ENCODE results near the gene KDF1.

KDF1 gene, protein sequence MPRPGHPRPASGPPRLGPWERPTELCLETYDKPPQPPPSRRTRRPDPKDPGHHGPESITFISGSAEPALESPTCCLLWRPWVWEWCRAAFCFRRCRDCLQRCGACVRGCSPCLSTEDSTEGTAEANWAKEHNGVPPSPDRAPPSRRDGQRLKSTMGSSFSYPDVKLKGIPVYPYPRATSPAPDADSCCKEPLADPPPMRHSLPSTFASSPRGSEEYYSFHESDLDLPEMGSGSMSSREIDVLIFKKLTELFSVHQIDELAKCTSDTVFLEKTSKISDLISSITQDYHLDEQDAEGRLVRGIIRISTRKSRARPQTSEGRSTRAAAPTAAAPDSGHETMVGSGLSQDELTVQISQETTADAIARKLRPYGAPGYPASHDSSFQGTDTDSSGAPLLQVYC

DNA sequence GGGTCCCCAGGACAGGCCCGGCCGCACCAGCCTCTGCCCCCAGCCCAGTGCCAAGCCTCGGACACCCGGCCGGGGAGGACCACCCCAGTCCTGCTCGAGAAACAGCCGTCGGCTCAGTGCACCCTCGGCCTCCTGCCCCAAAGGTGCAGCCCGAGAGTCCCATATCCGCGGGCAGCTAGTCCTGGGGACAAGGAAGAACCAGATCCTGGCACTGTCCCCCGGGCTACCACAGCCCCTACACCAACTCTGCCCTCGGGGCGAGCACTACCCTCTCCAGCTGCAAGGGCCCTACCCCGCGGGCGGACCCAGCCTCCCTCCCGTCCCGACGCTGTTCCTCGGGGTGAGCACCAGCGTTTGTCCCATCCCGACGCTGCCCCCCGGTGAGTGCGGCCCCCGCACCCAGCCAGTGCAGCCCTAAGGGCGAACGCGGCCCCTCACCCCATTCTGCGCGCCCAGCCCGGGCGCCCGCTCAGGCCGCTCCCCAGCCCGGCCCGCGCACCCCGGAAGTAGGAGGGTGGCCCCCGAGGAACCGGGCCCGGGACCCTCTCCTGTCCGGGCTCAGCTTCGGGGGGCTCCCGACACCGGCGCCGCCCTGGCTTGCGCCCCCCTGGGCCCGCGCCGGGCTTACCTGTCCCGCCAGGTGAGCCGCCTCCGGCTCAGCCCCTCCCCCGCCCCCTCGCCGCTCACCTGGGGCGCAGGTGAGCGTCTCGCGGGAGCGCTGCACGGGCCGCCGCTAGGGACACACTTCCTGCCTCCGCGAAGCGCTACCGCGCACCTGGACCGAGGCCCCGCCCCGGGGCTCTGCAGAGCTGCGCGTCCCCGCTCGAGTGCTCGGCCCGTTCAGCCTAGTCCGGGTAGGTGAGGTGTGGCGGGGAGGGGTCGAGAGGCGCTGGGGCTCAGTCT lies at the start of gene KDF1:
Gene KDF1 (minus strand): TSS at position 747 of the 903 bp plus-strand sequence. CDS start 8,088 bp downstream, outside the sequence.
- DNase-seq (ENCODE audit: low read depth) = no peak

DNA sequence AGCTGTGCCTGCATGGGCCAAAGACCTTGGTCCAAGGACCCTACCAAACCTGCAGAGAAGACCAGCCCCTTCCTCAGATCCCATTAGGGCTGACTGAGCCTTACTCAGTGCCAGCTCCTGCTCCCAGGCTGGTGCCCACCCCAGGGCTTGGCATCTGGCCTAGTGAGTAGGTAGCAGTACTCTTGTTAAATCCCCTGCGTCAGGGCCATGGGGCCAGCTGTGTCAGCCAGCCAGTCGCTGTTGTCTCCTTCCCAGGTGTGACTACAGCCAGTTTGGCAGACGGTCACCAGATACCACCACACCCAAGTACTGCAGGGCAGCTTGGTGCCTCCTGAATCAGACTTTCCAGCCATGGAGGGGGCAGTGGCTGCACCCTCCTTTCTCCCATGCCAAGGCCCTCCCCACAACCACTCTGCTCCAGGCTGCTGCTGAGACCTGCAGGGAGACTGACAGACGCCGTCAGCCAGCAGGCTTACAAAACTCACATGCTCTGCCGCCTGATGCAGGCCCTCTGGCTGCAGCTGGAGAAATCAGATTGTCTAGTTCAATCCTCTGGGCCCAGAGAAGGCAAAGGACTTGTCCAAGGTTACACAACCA lies 49.4 kb upstream of the KDF1 start:
- no peak for DNase-seq (ENCODE audit: low read depth)

DNA sequence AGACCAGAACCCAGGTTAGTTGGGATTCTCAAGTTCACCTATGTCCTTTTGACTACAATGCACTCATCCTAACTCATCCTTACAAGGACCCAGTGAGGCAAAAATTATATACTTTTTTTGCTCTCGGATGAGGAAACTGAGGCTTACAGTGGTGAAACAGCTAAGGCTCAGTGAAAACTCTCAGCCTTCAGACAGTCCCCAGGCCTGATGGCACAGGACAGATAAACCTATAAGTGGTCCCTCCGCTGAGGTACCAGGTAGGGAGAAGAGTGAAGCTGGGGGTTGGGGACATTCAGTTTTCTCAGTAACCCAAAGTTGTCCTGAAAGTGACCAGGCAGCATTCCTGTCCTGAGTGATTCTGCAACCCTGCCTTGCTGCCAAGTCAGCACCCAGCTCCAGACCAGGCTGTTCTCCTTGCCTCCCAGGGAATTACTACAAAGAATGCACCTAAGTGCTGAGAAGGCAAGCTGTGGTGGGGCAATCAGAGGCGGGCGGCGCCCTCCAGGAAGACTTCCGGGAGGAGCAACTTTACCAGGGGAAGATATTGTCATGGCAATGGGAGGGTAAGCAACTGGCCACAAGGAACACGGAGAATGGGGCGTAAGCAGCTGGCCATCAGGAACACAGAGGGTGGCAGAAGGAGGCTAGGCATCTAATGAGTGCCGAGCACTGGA lies 47.8 kb upstream of the KDF1 start:
- no peak for DNase-seq (ENCODE audit: low read depth)

DNA sequence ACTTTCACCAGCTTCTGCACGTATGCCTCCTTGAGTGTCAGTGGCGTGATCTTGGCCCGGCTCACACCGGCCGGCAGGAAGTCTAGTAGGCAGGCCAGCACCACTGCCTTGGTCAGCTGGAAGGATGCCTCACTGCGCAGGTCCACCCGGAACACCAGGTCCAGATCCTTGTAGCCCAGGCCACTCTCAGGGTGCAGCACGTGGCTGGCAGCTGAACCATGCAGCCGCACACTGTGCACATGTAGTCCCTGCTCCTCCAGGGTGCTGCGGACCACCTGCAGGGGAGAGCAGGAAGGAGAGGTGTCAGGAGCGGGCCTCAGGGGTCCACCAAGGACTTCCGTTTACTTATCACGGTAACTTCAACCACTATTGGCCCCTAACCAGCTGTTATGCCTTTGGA lies 46.4 kb upstream of the KDF1 start:
- no peak for DNase-seq (ENCODE audit: low read depth)

DNA sequence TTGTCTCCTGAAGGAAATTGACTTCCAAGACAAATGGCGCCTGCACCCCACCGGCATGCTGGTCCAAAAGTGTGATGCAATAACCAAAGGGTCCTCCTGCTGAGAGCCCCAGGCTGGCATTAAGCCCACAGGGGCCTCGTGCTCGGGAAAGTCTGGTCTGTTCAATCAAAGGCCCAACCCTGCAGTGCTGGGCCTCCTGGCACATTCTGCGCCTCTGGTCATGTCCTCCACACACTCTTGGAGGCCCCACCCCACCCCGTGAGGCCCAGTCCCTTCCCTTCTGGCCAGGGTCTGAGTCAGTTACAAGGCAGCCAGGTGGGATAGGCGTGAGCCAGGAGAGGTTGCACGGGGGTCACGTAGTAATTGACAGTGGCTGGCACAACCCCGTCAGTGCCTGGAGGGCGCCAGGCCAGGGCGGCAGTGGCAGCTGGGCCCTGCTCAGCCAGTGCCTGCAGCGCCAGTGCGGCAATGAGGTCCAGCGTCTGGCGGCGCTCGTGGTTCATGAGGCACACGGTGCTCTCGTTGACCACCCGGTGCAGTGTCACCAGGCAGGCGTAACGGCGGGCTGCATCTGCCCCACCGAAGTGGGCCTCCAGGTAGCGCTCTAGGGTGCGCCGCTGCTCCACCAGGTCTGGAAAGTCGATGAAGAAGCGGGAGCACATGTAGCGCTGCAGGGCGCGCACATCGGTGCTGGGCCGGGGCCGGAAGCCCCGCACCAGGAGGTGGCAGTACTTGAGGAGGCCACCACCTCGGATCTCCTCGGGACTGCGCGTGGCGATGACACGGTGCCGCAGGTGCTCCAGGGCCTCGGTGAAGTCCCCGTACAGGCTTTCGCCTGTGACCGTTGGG lies 45.6 kb upstream of the KDF1 start:
- DNase-seq (ENCODE audit: low read depth) = no peak

DNA sequence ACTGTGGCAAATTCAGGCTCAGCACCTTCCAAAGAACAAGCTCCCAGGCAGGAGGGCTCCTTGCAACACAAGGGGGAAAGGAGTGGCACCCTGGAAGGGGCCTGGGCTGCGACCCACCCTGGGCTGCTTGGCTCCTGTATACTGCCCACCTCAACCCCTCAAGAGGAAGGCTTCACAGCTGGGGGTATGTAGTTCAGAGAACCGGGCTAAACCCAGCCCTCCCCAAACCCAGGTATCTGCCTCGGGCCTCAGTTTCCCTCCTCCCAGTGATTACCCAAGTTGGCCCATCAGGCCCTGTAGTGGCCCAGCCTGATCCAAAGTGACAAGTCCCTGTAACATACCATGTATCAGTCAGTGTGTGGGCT lies 44.9 kb upstream of the KDF1 start:
- no peak for DNase-seq (ENCODE audit: low read depth)

DNA sequence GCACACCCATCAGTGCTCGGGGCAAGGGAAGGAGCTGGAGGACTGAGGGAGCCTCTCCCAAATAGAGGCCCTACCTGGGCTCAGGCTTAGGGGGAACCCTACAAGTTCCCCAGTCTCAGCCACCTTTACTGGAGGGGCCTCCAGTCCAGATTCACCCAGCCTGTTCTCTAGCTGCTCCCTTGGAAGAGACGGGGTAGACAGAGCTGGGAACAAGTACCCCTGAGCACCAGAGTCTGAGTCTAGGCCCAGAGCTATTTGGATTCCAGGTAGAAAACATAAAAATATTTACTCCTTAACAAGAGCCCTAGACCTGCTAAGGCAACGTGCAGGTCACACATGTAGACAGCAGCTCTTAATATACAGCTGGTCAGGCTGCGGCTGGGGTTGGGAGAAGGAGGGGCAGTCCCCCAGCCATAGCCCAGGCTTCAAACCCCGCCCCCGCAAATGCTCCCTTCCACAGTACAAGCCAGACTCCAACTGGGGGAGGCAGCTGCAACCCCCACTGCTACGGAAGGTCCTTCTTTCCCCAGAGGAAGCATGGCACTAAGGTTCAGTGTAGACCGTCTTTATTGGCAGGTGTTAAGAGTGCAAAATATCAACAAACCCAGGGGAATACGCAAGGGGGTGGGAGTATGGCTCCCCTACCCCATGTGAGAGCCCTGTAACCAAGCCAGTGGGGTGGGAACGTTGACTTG lies 44.4 kb upstream of the KDF1 start:
- peak; percentile 67 for DNase-seq (ENCODE audit: low read depth)

DNA sequence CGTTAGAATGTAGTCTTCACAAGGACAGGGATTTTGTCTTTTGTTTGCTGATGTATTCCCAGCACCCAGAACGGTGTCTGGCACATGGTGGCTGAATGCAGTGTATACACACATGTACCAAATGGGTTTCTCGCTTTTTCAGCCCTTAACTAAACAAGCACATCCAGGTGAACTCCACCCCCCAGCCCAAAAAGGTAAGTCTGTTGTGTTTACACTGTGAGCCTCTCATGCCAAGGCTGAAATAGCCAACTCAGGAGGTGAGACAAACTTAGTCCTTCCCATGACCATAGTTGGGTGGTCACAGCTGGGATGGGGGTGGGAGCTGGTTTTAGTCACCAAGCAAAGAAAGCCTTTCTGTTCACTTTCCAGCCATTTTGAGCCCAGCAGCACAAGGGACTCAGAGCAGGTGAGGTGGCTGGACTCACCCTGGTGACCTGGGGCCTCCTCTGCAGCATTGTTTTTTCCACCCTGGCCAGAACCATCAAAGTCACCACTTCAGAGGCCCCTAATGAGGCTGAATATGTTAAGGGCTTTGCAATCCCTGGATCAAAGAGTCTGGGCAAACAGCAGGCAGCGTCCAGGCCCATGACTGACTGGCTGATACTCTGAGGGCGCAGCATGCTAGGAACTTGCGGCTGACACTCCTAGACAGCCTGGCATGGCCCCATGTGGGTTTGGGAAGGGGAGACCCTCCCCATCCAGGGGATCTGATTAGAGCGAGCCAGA lies 43.6 kb upstream of the KDF1 start:
- no peak for DNase-seq (ENCODE audit: low read depth)

DNA sequence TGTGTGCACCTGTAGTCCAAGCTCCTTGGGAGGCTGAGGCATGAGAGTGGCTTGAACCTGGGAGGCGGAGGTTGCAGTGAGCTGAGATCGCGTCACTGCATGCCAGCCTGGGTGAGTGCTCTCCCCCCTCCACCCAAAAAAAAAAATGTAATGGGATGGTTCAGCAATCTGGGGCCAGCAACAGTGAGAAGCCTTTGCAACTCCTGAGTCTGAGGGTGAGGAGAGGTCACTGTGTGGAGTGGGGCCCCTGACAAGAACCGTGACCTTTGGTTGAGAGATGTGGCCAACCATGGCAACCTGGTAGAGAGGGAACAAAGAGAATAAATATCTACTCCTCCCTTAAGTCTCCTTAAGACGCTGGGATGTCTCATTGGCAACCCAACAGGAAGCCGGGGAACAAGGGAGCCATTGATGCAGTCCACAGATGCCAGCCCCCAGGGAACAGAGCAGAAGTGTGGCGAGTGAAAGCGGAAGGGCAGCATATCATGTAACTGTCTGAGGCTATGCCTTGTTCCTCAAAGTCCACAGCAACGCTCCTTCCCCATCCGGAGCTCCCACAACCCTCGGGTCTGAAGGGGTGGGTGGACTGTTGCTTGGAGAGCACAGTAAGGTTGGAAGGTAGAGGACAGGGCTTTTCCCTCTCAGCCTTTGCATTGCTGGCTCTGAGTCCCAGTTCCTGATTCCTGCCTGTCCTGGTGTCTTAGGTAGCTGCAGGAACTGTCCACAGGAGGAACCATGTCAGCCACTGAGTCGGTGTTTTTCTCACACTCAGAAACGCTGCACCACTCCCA lies 41.5 kb upstream of the KDF1 start:
- no peak for DNase-seq (ENCODE audit: low read depth)

DNA sequence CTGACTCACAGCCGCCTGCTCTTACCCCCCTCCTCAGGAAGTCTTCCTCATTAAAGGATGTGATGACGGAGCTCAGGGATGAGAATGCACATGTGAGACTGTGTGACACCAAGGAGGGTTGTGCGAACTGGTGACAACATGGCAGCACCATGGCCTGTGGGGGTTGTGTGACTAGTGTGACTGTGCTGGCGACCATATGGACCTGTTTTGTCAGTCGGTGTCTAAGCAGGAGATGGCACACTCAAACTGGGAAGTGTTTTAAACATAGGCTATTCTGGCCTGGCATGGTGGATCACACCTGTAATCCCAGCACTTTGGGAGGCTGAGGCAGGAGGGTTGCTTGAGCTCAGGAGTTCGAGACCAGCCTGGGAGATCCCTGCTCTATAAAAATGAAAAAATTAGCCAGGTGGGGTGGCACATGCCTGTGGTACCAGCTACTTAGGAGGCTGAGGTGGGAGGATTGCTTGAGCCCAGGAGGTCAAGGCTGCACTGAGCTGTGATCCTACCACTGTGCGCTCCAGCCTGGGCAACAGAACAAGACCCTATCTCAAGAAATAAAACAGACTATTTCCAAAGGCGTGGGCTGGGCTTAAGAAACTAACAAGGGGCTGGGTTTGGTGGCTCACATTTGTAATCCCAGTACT lies 40.7 kb upstream of the KDF1 start:
- DNase-seq (ENCODE audit: low read depth) = peak; percentile 77

DNA sequence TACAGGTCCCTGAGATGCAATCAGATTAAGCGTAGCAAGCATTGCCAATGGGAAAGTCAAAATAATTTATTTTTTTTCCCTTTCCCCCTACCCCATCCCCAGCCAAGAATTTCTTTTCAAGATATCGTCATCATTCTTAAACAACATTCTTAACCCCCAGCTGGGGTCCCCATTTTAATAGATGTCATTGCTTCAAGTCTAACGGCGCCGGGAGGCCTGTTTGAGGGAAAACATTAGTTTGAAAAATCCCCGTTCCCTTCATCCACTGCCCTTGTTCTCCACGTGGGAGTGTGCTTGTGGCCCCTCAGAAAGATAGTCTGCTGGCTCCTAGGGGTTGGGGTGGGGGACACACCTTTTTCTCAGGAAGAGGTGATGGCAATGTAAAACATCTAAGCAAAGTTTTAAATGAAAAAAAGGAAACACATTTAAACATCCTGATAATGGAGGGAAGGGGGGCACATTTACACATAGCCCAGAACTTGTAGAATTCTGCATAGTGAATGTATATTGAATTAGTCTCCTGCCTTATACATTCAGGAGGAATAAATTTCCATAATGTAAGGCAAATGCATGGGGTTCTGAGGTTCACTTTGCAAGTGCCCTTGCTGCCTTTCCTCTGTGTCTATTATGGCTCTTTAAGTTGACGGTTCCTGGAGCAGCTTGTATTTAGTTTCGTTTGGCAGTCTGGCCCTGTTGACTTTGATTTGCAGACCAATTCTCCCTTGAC lies 40.0 kb upstream of the KDF1 start:
- no peak for DNase-seq (ENCODE audit: low read depth)

DNA sequence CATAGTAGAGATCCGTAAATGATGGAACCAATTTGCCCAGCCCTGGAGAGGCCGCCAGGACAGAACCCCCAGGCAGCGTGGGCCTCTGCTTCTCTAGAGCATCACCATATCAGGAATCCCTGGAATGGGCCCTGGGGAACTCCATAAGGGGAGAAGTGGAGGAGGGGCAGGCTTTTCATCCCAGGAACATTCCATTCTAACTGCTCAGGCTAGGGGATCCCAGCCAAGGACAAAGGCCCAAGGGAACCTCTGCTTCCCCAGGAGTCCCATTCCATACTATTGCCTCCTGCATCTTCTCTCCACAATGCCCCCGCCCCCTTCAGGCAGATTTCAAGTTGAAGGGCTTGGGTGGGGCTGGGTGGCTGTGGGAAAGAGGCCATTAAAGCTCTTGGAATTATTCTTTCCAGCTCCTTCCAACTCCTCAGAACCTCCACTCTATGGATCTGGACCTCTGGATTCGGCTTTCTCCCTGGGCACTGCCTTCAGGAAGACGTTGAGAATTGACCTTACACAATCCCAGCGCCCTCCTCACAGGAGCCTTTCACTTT lies 39.2 kb upstream of the KDF1 start:
- peak; percentile 93 for DNase-seq (ENCODE audit: low read depth)

DNA sequence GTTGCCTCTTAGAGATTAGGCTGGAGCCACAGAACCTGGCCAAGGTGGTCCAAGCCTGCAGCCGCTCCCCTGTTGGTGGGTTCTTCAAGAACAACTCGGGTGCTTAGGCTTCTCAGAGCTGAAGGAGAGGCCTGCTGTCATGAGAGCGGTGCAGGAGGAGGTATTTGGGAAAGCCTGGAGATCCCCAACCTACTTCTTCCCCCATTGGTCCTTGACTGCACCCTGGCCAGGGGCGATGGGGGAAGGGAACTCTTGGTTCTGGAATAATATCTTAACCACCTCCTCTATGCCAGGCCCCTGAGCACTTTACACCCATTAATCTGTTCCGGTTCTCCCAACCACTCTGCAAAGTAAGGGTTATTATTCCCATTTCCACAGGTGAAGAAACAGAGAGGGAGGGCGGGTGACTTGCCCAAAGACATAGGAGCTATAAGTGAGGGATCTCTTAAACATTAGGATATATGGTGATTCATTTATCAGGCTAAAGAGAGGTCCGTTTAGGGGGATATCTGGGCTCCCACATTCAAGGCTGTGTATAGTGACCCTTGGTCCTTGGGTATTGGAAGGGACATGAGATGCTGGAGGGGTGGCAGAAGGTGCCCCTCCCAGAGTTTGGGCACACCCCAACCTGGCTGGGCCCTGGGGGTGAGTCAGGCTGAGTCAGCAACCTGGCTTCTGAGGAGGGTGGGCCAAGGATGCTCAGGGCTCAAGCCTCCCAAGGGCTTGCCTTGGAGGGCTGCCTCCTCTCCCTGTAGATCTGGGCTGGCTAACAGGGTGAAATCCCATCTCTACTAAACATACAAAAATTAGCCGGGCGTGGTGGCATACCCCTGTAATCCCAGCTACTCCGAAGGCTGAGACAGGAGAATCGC lies 38.4 kb upstream of the KDF1 start:
- no peak for DNase-seq (ENCODE audit: low read depth)

DNA sequence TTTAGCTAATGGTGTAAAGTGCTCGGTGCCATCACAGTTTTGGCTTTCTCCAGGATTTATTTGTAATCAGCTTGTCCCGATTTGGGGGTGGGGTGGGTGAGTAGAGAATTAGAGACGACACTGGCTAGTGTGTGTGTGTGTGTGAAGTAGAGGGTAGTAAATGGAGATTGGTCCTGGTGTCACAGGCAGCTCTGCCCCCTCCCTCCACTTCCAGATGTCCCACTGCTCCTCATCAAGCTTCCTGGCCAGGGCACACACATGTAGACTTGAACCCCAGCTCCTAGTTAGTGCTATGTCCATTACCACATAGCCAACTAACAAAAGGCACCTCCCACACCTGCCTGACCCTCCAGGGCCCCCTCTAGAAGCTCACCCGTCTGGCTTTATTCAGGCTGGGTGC lies 36.4 kb upstream of the KDF1 start:
- DNase-seq (ENCODE audit: low read depth) = no peak

DNA sequence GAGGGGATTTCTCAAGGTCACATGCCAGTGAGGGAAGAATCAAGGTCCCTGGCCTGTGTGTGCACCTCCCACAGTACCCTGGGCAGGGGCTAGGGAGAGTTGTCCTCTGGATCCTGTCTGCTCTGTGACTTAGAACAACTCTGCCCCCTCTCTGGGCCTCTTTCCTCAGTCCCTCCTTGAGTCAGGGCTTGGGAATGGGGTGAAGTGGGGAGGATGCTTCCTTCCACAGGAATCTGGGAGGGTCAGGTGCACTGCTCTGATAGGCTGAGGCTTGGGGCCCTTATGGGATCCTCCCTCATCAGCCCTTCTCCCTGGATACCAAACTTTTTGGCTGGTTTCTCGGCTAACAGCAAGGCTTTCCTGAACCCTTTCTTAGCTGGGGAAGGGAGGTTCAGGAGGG lies 35.8 kb upstream of the KDF1 start:
- no peak for DNase-seq (ENCODE audit: low read depth)

DNA sequence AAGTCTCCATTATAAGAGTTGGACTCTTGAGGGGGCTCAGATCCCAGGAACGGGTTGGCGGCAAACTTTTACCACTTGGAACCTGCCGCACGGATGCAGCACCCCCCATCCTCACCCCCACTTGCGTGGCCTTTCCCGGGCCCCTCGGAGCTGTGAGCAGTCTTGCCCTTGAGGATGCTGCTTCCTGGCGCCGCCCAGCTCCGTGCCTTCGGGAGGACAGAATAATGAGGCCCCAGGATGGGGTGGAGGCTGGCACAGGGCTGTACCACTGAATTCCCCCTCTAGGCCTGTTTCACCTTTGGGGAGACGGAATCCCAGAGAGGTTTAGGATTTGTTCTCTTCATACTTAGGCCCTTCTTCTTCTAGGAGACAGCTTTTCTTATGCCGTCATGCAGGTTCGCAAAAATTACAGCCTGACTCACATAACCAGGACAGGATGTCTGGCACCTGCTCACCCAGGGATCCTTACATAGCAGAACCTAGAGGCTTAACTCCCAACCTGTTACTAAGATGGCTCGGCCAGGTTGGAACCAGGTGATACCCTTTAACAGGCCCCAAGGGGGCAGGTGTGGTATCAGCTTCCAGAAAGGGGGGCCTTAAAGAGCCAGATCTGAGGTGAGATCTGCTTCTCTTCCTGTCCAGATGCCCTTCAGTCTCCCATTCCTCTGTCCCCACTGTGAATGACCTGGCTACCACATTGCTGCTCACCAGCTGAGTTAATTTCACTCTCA lies 34.7 kb upstream of the KDF1 start:
- no peak for DNase-seq (ENCODE audit: low read depth)
